ENCODE data around the gene OGFOD3.

DNA sequence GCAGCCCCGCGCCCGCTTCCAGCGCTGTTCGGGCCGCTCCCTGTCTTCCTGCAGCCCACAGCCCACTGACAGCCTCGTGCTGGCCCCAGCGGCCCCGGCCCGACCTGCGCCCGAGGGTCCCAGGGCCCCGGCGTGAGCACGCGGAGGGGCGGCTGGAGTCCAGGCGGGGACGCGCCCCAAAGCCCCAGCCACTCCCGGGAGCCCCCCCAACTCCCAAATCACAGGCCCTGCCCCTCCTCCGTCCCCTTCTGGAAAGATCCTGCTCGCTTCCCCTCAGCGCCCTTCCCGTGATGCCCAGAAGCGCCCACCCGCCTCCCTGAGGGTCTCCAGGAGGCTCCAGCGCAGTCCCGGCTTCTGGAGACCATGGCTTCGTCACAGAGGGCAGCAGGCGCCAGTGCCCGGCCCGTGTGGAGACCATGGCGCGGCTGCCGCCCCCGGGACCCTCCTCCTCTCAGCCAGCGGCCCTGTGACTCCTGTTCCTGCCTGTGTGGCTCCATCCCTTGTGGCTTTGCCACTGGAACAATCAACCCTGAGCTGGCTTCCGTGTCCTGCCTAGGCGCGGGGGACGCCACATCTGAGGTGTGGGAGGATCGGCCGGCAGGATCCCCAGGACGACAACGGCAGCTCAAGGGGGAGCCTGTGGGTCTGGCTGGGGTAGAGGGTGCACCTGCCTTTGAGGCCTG, 42.9 kb downstream of the OGFOD3 start:
- TF ChIP-seq, protein P1, sequence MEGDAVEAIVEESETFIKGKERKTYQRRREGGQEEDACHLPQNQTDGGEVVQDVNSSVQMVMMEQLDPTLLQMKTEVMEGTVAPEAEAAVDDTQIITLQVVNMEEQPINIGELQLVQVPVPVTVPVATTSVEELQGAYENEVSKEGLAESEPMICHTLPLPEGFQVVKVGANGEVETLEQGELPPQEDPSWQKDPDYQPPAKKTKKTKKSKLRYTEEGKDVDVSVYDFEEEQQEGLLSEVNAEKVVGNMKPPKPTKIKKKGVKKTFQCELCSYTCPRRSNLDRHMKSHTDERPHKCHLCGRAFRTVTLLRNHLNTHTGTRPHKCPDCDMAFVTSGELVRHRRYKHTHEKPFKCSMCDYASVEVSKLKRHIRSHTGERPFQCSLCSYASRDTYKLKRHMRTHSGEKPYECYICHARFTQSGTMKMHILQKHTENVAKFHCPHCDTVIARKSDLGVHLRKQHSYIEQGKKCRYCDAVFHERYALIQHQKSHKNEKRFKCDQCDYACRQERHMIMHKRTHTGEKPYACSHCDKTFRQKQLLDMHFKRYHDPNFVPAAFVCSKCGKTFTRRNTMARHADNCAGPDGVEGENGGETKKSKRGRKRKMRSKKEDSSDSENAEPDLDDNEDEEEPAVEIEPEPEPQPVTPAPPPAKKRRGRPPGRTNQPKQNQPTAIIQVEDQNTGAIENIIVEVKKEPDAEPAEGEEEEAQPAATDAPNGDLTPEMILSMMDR (IDR thresholded peaks at IDR 0.05): no peak
- TF ChIP-seq POLR2A (IDR thresholded peaks at IDR 0.05): no peak
- TF ChIP-seq POLR2AphosphoS5 (IDR thresholded peaks at IDR 0.05; ENCODE audit: insufficient read depth in 1 of 2, low read depth in 1 of 2): no peak

Data from vagina (tissue), 2 donors.